Measurements from ENCODE around the gene ARHGAP1.

- TF ChIP-seq POLR2AphosphoS5 (IDR thresholded peaks at IDR 0.05; ENCODE audit: borderline replicate concordance, low read depth, low read length) (no peak), EZH2 (IDR thresholded peaks at IDR 0.05) (no peak), FOXP2 (optimal IDR thresholded peaks at IDR 0.05; ENCODE audit: control extremely low read depth, extremely low read length, insufficient read depth) (no peak)
Observed at GRCh38 chr11:46747150-46747549, 46.7 kb upstream of the ARHGAP1 start.

Data from SK-N-MC (cell line).